IMR-90 (cell line): Measurements from ENCODE around the gene CNNM2. TPM values are rescaled to one million over a fixed set of nuclear protein-coding genes. Genes with fewer than 3 reads are reported as not detected.
A peak's percentile ranks its signal among the peaks of the same experiment; 100 is the strongest.

ENCODE experiments used
- ATAC-seq: fragments of 200-7000 bp; cut with Tn5 transposase; 2 replicates; pipeline ENCODE4 v1.9.1; 2020; ENCODE audit warnings: low read depth, mild to moderate bottlenecking, moderate library complexity
- BruUV-seq: library from RNA; stranded (reverse); fragments of 400-500 nt; replicated peaks from 2 replicates; lab custom pipeline; 2021; lab: Mats Ljungman, UMichigan
- CTCF ChIA-PET: fragments of 300-600 bp; formaldehyde crosslinking; extraction: SDS; loops from one replicate; lab custom pipeline; 2021; ENCODE audit warnings: antibody characterized with exemption; lab: Yijun Ruan, JAX
- POLR2A ChIA-PET: fragments of 300-600 bp; sonication (Branson Sonifier 250); formaldehyde crosslinking; loops from one replicate; lab custom pipeline; 2022; ENCODE audit warnings: antibody characterized with exemption; ENCODE audit not compliant: unreplicated experiment; lab: Charles Lee
- DNase-seq: peaks from one replicate; pipeline ENCODE4 v3.0.0; 2013
- H2AFZ ChIP-seq: replicated peaks from 2 replicates; pipeline ENCODE3; 2013; ENCODE audit warnings: low read length, mild to moderate bottlenecking; ENCODE audit not compliant: poor library complexity
- H2AK5ac ChIP-seq: 2 replicates; pipeline ENCODE4 v1.6.1; 2013; ENCODE audit warnings: low read depth, low read length, inconsistent platforms
- H2AK9ac ChIP-seq: replicated peaks from 2 replicates; pipeline ENCODE3; 2013; ENCODE audit warnings: mild to moderate bottlenecking, low read depth, low read length, moderate library complexity; ENCODE audit not compliant: poor library complexity
- H2BK120ac ChIP-seq: 2 replicates; pipeline ENCODE4 v1.6.1; 2013; ENCODE audit warnings: low read depth, low read length, inconsistent platforms
- H2BK15ac ChIP-seq: 3 replicates; pipeline ENCODE4 v1.6.1; 2013; ENCODE audit warnings: low read depth, low read length, inconsistent platforms
- H2BK20ac ChIP-seq: 2 replicates; pipeline ENCODE4 v1.6.1; 2013; ENCODE audit warnings: low read depth, mild to moderate bottlenecking, inconsistent platforms, low read length, moderate library complexity
- H2BK5ac ChIP-seq: 2 replicates; pipeline ENCODE4 v1.6.1; 2013; ENCODE audit warnings: mild to moderate bottlenecking, low read depth, low read length, inconsistent platforms; ENCODE audit not compliant: poor library complexity, severe bottlenecking
- H3K14ac ChIP-seq: replicated peaks from 2 replicates; pipeline ENCODE4 v1.6.1; 2013; ENCODE audit warnings: low read depth, low read length, inconsistent platforms
- H3K18ac ChIP-seq: 2 replicates; pipeline ENCODE4 v1.6.1; 2013; ENCODE audit warnings: low read depth, low read length, control low read depth
- H3K23ac ChIP-seq: 2 replicates; pipeline ENCODE4 v1.6.1; 2013; ENCODE audit warnings: low read depth, low read length, inconsistent platforms
- H3K27ac ChIP-seq: 2 replicates; pipeline ENCODE4 v1.5.1; 2013; ENCODE audit warnings: mild to moderate bottlenecking, control low read depth, low read length; ENCODE audit not compliant: insufficient read depth
- H3K27me3 ChIP-seq: 2 replicates; pipeline ENCODE4 v1.6.1; 2013; ENCODE audit warnings: low read length; ENCODE audit not compliant: control insufficient read depth, insufficient read depth
- H3K36me3 ChIP-seq: 2 replicates; pipeline ENCODE4 v1.6.1; 2013; ENCODE audit warnings: low read length, mixed read lengths; ENCODE audit not compliant: control insufficient read depth, insufficient read depth
- H3K4ac ChIP-seq: 2 replicates; pipeline ENCODE4 v1.6.1; 2013; ENCODE audit warnings: low read depth, low read length, inconsistent platforms
- H3K4me1 ChIP-seq: 2 replicates; pipeline ENCODE4 v1.6.1; 2013; ENCODE audit warnings: low read length, mixed read lengths; ENCODE audit not compliant: control insufficient read depth, insufficient read depth
- H3K4me2 ChIP-seq: 2 replicates; pipeline ENCODE4 v1.6.1; 2013; ENCODE audit warnings: low read depth, mild to moderate bottlenecking, control low read depth, low read length, moderate library complexity
- H3K4me3 ChIP-seq: 2 replicates; pipeline ENCODE4 v1.5.1; 2013; ENCODE audit warnings: low read depth, mild to moderate bottlenecking, control low read depth, low read length, moderate library complexity; ENCODE audit not compliant: insufficient read depth
- H3K56ac ChIP-seq: 2 replicates; pipeline ENCODE4 v1.6.1; 2013; ENCODE audit warnings: low read length, inconsistent platforms; ENCODE audit not compliant: insufficient read depth; ENCODE audit errors: extremely low read depth
- H3K79me1 ChIP-seq, 2 experiments: 2 replicates each; pipeline ENCODE4 v1.6.1; 2013; ENCODE audit warnings: low read length in 2 of 2, inconsistent platforms in 1 of 2, low read depth in 1 of 2
- H3K9ac ChIP-seq: 2 replicates; pipeline ENCODE4 v1.6.1; 2013; ENCODE audit warnings: low read depth, low read length, control low read depth
- H3K9me1 ChIP-seq: 2 replicates; pipeline ENCODE4 v1.6.1; 2013; ENCODE audit warnings: low read length, inconsistent platforms; ENCODE audit not compliant: insufficient read depth
- H3K9me3 ChIP-seq: 2 replicates; pipeline ENCODE4 v1.6.1; 2013; ENCODE audit warnings: low read length; ENCODE audit not compliant: control insufficient read depth, insufficient read depth
- H4K20me1 ChIP-seq: 2 replicates; pipeline ENCODE4 v1.6.1; 2013; ENCODE audit warnings: low read length, inconsistent platforms; ENCODE audit not compliant: insufficient read depth
- H4K5ac ChIP-seq: 2 replicates; pipeline ENCODE4 v1.6.1; 2013; ENCODE audit warnings: mild to moderate bottlenecking, low read depth, low read length, control low read depth
- H4K8ac ChIP-seq, 2 experiments: 2 replicates each; pipeline ENCODE4 v1.6.1; 2013; ENCODE audit warnings: low read depth in 2 of 2, low read length in 2 of 2, control low read depth in 1 of 2, inconsistent platforms in 1 of 2
- H4K91ac ChIP-seq: 2 replicates; pipeline ENCODE4 v1.6.1; 2013; ENCODE audit warnings: low read depth, low read length, inconsistent platforms; ENCODE audit not compliant: insufficient read depth
- BHLHE40 ChIP-seq: fragments of 150-350 bp; IDR thresholded peaks from 2 replicates; pipeline ENCODE4 v1.6.1; 2016; ENCODE audit warnings: mild to moderate bottlenecking, low read depth, low read length
- ELK1 ChIP-seq: fragments of 150-350 bp; IDR thresholded peaks from 2 replicates; pipeline ENCODE4 v1.6.1; 2016; ENCODE audit warnings: low read depth, mild to moderate bottlenecking, low read length, moderate library complexity, borderline replicate concordance
- FOS ChIP-seq: fragments of 150-350 bp; IDR thresholded peaks from 2 replicates; pipeline ENCODE4 v1.6.1; 2016; ENCODE audit warnings: low read depth, low read length
- MAFK ChIP-seq: IDR thresholded peaks from 2 replicates; pipeline ENCODE4 v1.6.1; 2012; ENCODE audit warnings: low read depth, low read length, improper control_type of control experiment
- POLR2A ChIP-seq: IDR thresholded peaks from 2 replicates; pipeline ENCODE4 v1.6.1; 2012; ENCODE audit warnings: mild to moderate bottlenecking, low read depth, low read length
- RAD21 ChIP-seq: IDR thresholded peaks from 2 replicates; pipeline ENCODE4 v1.6.1; 2012; ENCODE audit warnings: low read length, improper control_type of control experiment
- RFX5 ChIP-seq: IDR thresholded peaks from 2 replicates; pipeline ENCODE4 v1.8.0; 2012; ENCODE audit warnings: low read depth, mild to moderate bottlenecking, low read length, moderate library complexity
- SMC3 ChIP-seq: fragments of 150-350 bp; IDR thresholded peaks from 2 replicates; pipeline ENCODE4 v1.6.1; 2016; ENCODE audit warnings: low read depth, mild to moderate bottlenecking, antibody characterized with exemption, low read length, moderate library complexity
- USF2 ChIP-seq: fragments of 150-350 bp; IDR thresholded peaks from 2 replicates; pipeline ENCODE4 v1.6.1; 2017; ENCODE audit warnings: mild to moderate bottlenecking, antibody characterized with exemption, low read length, low read depth
- WGBS, 2 experiments: methylation state at CpG; one replicate each; pipeline versions ENCODE4 v1.1.5 to v1.1.7; 2013; ENCODE audit warnings: missing lambda C conversion rate in 2 of 2; ENCODE audit not compliant: insufficient read length in 1 of 2; ENCODE audit errors: extremely low coverage in 2 of 2; 5-methylcytosine and 5-hydroxymethylcytosine counted together
- dilution Hi-C: fragments of 300-500 bp; cut with HindIII; formaldehyde crosslinking; loops from one replicate; pipeline ENCODE4 v1.14.3; 2018; ENCODE audit warnings: low sequenced_read_pairs; ENCODE audit not compliant: unreplicated experiment
- in situ Hi-C: fragments of 300-500 bp; cut with MboI; formaldehyde crosslinking; loops from 3 replicates; pipeline ENCODE4 v1.14.3; 2019; ENCODE audit warnings: low sequenced_read_pairs, inconsistent platforms, mixed read lengths
- intact Hi-C: fragments of 100-400 bp; cut with micrococcal nuclease; formaldehyde crosslinking; loops from 2 replicates; pipeline ENCODE4 v1.10.0; 2022
- polyA plus RNA-seq, 3 experiments: library from polyadenylated mRNA; depleted of rRNA; stranded (reverse); fragments of >200 nt; gene quantifications; 2 replicates each; pipeline ENCODE4 v1.2.3, GENCODE V29; 2012; ENCODE audit warnings: low replicate concordance in 1 of 3
- total RNA-seq: library from RNA; depleted of rRNA; stranded (reverse); fragments of >200 nt; gene quantifications from 2 replicates; pipeline ENCODE4 v1.2.3, GENCODE V29; 2012

The CNNM2 gene
- total and polyA plus RNA-seq, 2 of the 4 experiments (the other 2 are of a cell fraction), result 4.7 to 5.6 TPM

- Histone ChIP-seq H3K27ac (no peak overlapping the region), H4K20me1 (peaks cover 21% of the 10 kb centered on the region; the same call in 1 of the 2 replicates)
These were observed 194.1 kb downstream of the CNNM2 start for GRCh38 chr10:103111918-103112877.

More at GRCh38 chr10:103111918-103112877, 194.1 kb downstream of the CNNM2 start:
- Histone ChIP-seq H3K56ac (no peak overlapping the region), H3K4me1 (peaks cover 3% of the 10 kb centered on the region; the same call in 1 of the 2 replicates), H3K14ac (no peak overlapping the region), H3K23ac (no peak overlapping the region), H3K9ac (no peak overlapping the region), H2AFZ (no peak overlapping the region), H3K4ac (no peak overlapping the region), H2AK9ac (no peak overlapping the region), H3K4me2 (no peak overlapping the region), H4K8ac (no peak overlapping the region), H2BK20ac (no peak overlapping the region), H2BK5ac (peak overlapping the region; percentile 9), H2BK120ac (no peak overlapping the region), H2AK5ac (no peak overlapping the region), H4K5ac (no peak overlapping the region), H3K9me1 (peaks cover 2% of the 10 kb centered on the region; the same call in 1 of the 2 replicates), H2BK15ac (no peak overlapping the region), H3K4me3 (no peak overlapping the region), H4K91ac (no peak overlapping the region), H3K18ac (no peak overlapping the region), H3K27me3 (no peaks in the 10 kb centered on the region), H3K36me3 (peaks cover 1% of the 10 kb centered on the region; the same call in 1 of the 2 replicates), H3K9me3 (no peaks in the 10 kb centered on the region), H3K79me1 (peaks cover 12 to 62% of the 10 kb centered on the region in 2 experiments)
- CTCF ChIA-PET, result no interaction called here
- dilution Hi-C loops (no loop called here), intact Hi-C loops (loop anchor here (5.0 kb wide), 2 partner anchors 35 to 75 kb away; no protein-coding TSS in a partner anchor), in situ Hi-C loops (no loop called here)
- POLR2A ChIA-PET, result no interaction called here
- TF ChIP-seq USF2, result no peak
- no peak for TF ChIP-seq BHLHE40
- TF ChIP-seq RFX5, result no peak
- TF ChIP-seq SMC3, result no peak
- no peak for TF ChIP-seq POLR2A
- no peak for TF ChIP-seq FOS
- TF ChIP-seq MAFK, result no peak
- no peak for TF ChIP-seq ELK1
- no peak for TF ChIP-seq RAD21
- ATAC-seq (no peak), DNase-seq (no peak)
- no TSS peak for BruUV-seq
- no CpG with 5 or more reads among the region's 4 CpGs for WGBS, 2 experiments
